HG02852 (cell line): Measurements from ENCODE around the gene KMT2C.
"Not testable (repeated sequence)": the region's sequence is repeated elsewhere in the genome, so short reads cannot be mapped to it uniquely, and the experiment has no call there.

Experiments used
- ATAC-seq: cut with Tn5 transposase; IDR thresholded peaks from one replicate; pipeline ENCODE4 v1.9.1; 2021; ENCODE audit warnings: mild to moderate bottlenecking, moderate library complexity; ENCODE audit not compliant: unreplicated experiment

KMT2C gene

GRCh38 chr7:152313831-152314604, 121.8 kb downstream of the KMT2C start:
- no peak for ATAC-seq

GRCh38 chr7:152313217-152313616, 122.6 kb downstream of the KMT2C start:
- no peak for ATAC-seq

GRCh38 chr7:152312316-152312715, 123.5 kb downstream of the KMT2C start:
- ATAC-seq = no peak

GRCh38 chr7:152307902-152308301, 127.9 kb downstream of the KMT2C start:
- ATAC-seq = no peak

- not testable (repeated sequence) for ATAC-seq
Measured at GRCh38 chr7:152299542-152300143, 136.2 kb downstream of the KMT2C start.

- ATAC-seq = no peak
Measured at GRCh38 chr7:152292897-152293296, 142.9 kb downstream of the KMT2C start.

GRCh38 chr7:152286972-152287371, 148.8 kb downstream of the KMT2C start:
- ATAC-seq = not testable (repeated sequence)

- ATAC-seq = not testable (repeated sequence)
Measured at GRCh38 chr7:152286219-152286618, 149.6 kb downstream of the KMT2C start.

GRCh38 chr7:152284998-152285397, 150.8 kb downstream of the KMT2C start:
- ATAC-seq = not testable (repeated sequence)

GRCh38 chr7:152277687-152278086, 158.1 kb downstream of the KMT2C start:
- not testable (repeated sequence) for ATAC-seq

GRCh38 chr7:152270427-152270826, 165.4 kb downstream of the KMT2C start:
- ATAC-seq = not testable (repeated sequence)

GRCh38 chr7:152266859-152267258, 168.9 kb downstream of the KMT2C start:
- ATAC-seq = not testable (repeated sequence)

- not testable (repeated sequence) for ATAC-seq
Measured at GRCh38 chr7:152264915-152265314, 170.9 kb downstream of the KMT2C start.

GRCh38 chr7:152262146-152262545, 173.7 kb downstream of the KMT2C start:
- ATAC-seq = not testable (repeated sequence)

- not testable (repeated sequence) for ATAC-seq
Measured at GRCh38 chr7:152259645-152260044, 176.2 kb downstream of the KMT2C start.

GRCh38 chr7:152247851-152248250, 188.0 kb downstream of the KMT2C start:
- not testable (repeated sequence) for ATAC-seq

- not testable (repeated sequence) for ATAC-seq
Measured at GRCh38 chr7:152245417-152245816, 190.4 kb downstream of the KMT2C start.

GRCh38 chr7:152243464-152243863, 192.3 kb downstream of the KMT2C start:
- not testable (repeated sequence) for ATAC-seq

GRCh38 chr7:152241301-152241700, 194.5 kb downstream of the KMT2C start:
- ATAC-seq = not testable (repeated sequence)

GRCh38 chr7:152236306-152236705, 199.5 kb downstream of the KMT2C start:
- not testable (repeated sequence) for ATAC-seq

GRCh38 chr7:152234421-152234820, 201.4 kb downstream of the KMT2C start:
- not testable (repeated sequence) for ATAC-seq

GRCh38 chr7:152231089-152231488, 204.7 kb downstream of the KMT2C start:
- no peak for ATAC-seq
